Loucy (cell line): Measurements from ENCODE around the gene DPM1.

ENCODE experiments used
- H2AFZ ChIP-seq: fragments of 200-600 bp; sonication (generic); 2 replicates; pipeline ENCODE4 v1.6.0; 2016; ENCODE audit warnings: antibody characterized with exemption, mild to moderate bottlenecking, low read length, moderate library complexity
- H3F3A ChIP-seq: fragments of 200-600 bp; 2 replicates; pipeline ENCODE4 v1.6.0; 2016; ENCODE audit warnings: antibody characterized with exemption, low read depth, mild to moderate bottlenecking
- H3K27me3 ChIP-seq: fragments of 200-600 bp; sonication (generic); 2 replicates; pipeline ENCODE4 v1.6.1; 2014; ENCODE audit warnings: low read length, mild to moderate bottlenecking; ENCODE audit not compliant: insufficient read depth, poor library complexity, severe bottlenecking
- H3K36me3 ChIP-seq: fragments of 200-600 bp; sonication (generic); 2 replicates; pipeline ENCODE4 v1.6.1; 2016; ENCODE audit warnings: low read length; ENCODE audit not compliant: insufficient read depth
- H3K4me1 ChIP-seq: fragments of 200-600 bp; sonication (generic); 2 replicates; pipeline ENCODE4 v1.5.1; 2014; ENCODE audit warnings: low read length, mild to moderate bottlenecking; ENCODE audit not compliant: insufficient read depth, poor library complexity, severe bottlenecking
- H3K4me2 ChIP-seq: fragments of 200-600 bp; sonication (generic); 2 replicates; pipeline ENCODE4 v1.6.0; 2014; ENCODE audit warnings: antibody characterized with exemption, low read length, low read depth, mild to moderate bottlenecking; ENCODE audit not compliant: poor library complexity, severe bottlenecking
- H3K4me3 ChIP-seq: fragments of 200-600 bp; sonication (generic); 2 replicates; pipeline ENCODE4 v1.5.1; 2014; ENCODE audit warnings: low read length, mild to moderate bottlenecking, mixed read lengths; ENCODE audit not compliant: poor library complexity, severe bottlenecking
- H3K79me2 ChIP-seq: fragments of 200-600 bp; sonication (generic); 2 replicates; pipeline ENCODE4 v1.6.1; 2014; ENCODE audit warnings: low read length; ENCODE audit not compliant: insufficient read depth
- H3K9ac ChIP-seq: fragments of 200-600 bp; sonication (generic); 2 replicates; pipeline ENCODE4 v1.6.0; 2014; ENCODE audit warnings: mild to moderate bottlenecking, low read depth, low read length, moderate library complexity; ENCODE audit not compliant: poor library complexity, severe bottlenecking
- H3K9me2 ChIP-seq: fragments of 200-600 bp; sonication (generic); replicated peaks from 2 replicates; pipeline ENCODE4 v1.6.1; 2016; ENCODE audit warnings: low read depth, low read length, mixed read lengths
- H3K9me3 ChIP-seq: fragments of 200-600 bp; sonication (generic); 2 replicates; pipeline ENCODE4 v1.6.1; 2014; ENCODE audit warnings: mild to moderate bottlenecking, antibody characterized with exemption, low read length, low read depth; ENCODE audit not compliant: insufficient read depth
- H4K20me1 ChIP-seq: fragments of 200-600 bp; sonication (generic); 2 replicates; pipeline ENCODE4 v1.6.0; 2014; ENCODE audit warnings: antibody characterized with exemption, low read length, mild to moderate bottlenecking; ENCODE audit not compliant: insufficient read depth, poor library complexity, severe bottlenecking
- CTCF ChIP-seq: fragments of 200-600 bp; sonication (generic); conservative IDR thresholded peaks from 2 replicates; pipeline ENCODE4 v1.5.1; 2014; ENCODE audit warnings: mild to moderate bottlenecking, antibody characterized with exemption, low read length
- EZH2phosphoT487 ChIP-seq: fragments of 200-600 bp; IDR thresholded peaks from 2 replicates; pipeline ENCODE4 v1.6.1; 2018; ENCODE audit warnings: antibody characterized with exemption, mild to moderate bottlenecking, moderate library complexity, borderline replicate concordance

DPM1 gene

GRCh38 chr20:50932016-50932485 lies 26.3 kb downstream of the DPM1 start:
- peaks cover 35% of the 10 kb centered on the region for H3K79me2 ChIP-seq
- H3K9ac ChIP-seq, result no peak overlapping the region
- peaks cover 22% of the 10 kb centered on the region for H3K4me1 ChIP-seq
- no peak overlapping the region for H3K4me2 ChIP-seq
- H4K20me1 ChIP-seq, result peaks cover 28% of the 10 kb centered on the region
- no peak overlapping the region for H2AFZ ChIP-seq
- peaks cover 9% of the 10 kb centered on the region; the same call in 1 of the 2 replicates for H3F3A ChIP-seq
- H3K4me3 ChIP-seq, result no peak overlapping the region
- TF ChIP-seq EZH2phosphoT487 (no peak), CTCF (no peak)
- H3K9me3 ChIP-seq, result no peaks in the 10 kb centered on the region
- no peaks in the 10 kb centered on the region for H3K27me3 ChIP-seq
- H3K9me2 ChIP-seq, result no peaks in the 10 kb centered on the region
- H3K36me3 ChIP-seq, result peaks cover 34% of the 10 kb centered on the region

- peak within 1 kb of the TSS; percentile 83 for H3K4me3 ChIP-seq
- H3K27me3 ChIP-seq, result no peaks in the 10 kb centered on the region
- H3K9me3 ChIP-seq, result no peaks in the 10 kb centered on the region
- H3K9me2 ChIP-seq, result no peaks in the 10 kb centered on the region
- peak within 1 kb of the TSS; percentile 55; the same call in 1 of the 2 replicates for H2AFZ ChIP-seq
- peak; percentile 62 for TF ChIP-seq CTCF
- no peak for TF ChIP-seq EZH2phosphoT487
- peak within 1 kb of the TSS; percentile 38 for H3K4me2 ChIP-seq
- H3K79me2 ChIP-seq, result peaks cover 41% of the 10 kb centered on the region
- peaks cover 34% of the 10 kb centered on the region for H4K20me1 ChIP-seq
- H3K36me3 ChIP-seq, result peaks cover 28% of the 10 kb centered on the region
- H3F3A ChIP-seq, result peaks cover 9% of the 10 kb centered on the region; the same call in 1 of the 2 replicates
- H3K9ac ChIP-seq, result peak within 1 kb of the TSS; percentile 85
- peaks cover 27% of the 10 kb centered on the region for H3K4me1 ChIP-seq
Measured at GRCh38 chr20:50931306-50932015, 26.9 kb downstream of the DPM1 start, which contains the start of gene ADNP. ADNP (minus strand) TSS chr20:50931437; CDS start chr20:50903996, 27,441 bp downstream.

GRCh38 chr20:50930976-50931305 lies 27.4 kb downstream of the DPM1 start:
- Histone ChIP-seq H3K9me2 (no peaks in the 10 kb centered on the region), H3K27me3 (no peaks in the 10 kb centered on the region), H3K9me3 (no peaks in the 10 kb centered on the region), H3K4me3 (peak overlapping the region; percentile 71), H2AFZ (no peak overlapping the region; the same call in 1 of the 2 replicates), H3K36me3 (peaks cover 24% of the 10 kb centered on the region), H3K4me1 (peaks cover 32% of the 10 kb centered on the region), H3K9ac (peak overlapping the region; percentile 41), H3K4me2 (no peak overlapping the region), H3K79me2 (peaks cover 47% of the 10 kb centered on the region), H3F3A (peaks cover 9% of the 10 kb centered on the region; the same call in 1 of the 2 replicates), H4K20me1 (peaks cover 39% of the 10 kb centered on the region)
- TF ChIP-seq EZH2phosphoT487, result no peak
- no peak for TF ChIP-seq CTCF
